OCI-LY3 (cell line): ENCODE data around the gene LRCH1.
A peak's percentile ranks its signal among the peaks of the same experiment; 100 is the strongest.

ENCODE experiments used
- H2AFZ ChIP-seq: fragments of 200-600, 300-600 bp; shearing (Covaris generic); 2 replicates; pipeline ENCODE4 v1.6.0; 2014; ENCODE audit warnings: antibody characterized with exemption, low read depth, low read length
- H3K27ac ChIP-seq: fragments of 200-600, 300-600 bp; sonication (generic); 2 replicates; pipeline ENCODE4 v1.5.1; 2014; ENCODE audit warnings: mild to moderate bottlenecking, low read length, moderate library complexity, mixed read lengths
- H3K27me3 ChIP-seq: fragments of 200-600, 300-600 bp; sonication (generic); 2 replicates; pipeline ENCODE4 v1.6.1; 2014; ENCODE audit warnings: low read depth, low read length, mixed read lengths
- H3K36me3 ChIP-seq: fragments of 200-600, 300-600 bp; sonication (generic); replicated peaks from 2 replicates; pipeline ENCODE3; 2014; ENCODE audit warnings: low read depth, low read length, mixed read lengths
- H3K4me1 ChIP-seq: fragments of 300-600, 200-600 bp; sonication (generic); 2 replicates; pipeline ENCODE4 v1.6.1; 2014; ENCODE audit warnings: low read length, mixed read lengths
- H3K4me2 ChIP-seq: fragments of 200-600, 300-600 bp; sonication (generic); 2 replicates; pipeline ENCODE4 v1.6.1; 2014; ENCODE audit warnings: low read length, mixed read lengths
- H3K4me3 ChIP-seq: fragments of 300-600, 200-600 bp; sonication (generic); 2 replicates; pipeline ENCODE4 v1.5.1; 2014; ENCODE audit warnings: antibody characterized with exemption, mild to moderate bottlenecking, low read length, moderate library complexity
- H3K79me2 ChIP-seq: fragments of 300-600, 200-600 bp; shearing (Covaris generic); 2 replicates; pipeline ENCODE4 v1.6.1; 2014; ENCODE audit warnings: mild to moderate bottlenecking, low read length, mixed read lengths
- H3K9ac ChIP-seq: fragments of 300-600, 200-600 bp; shearing (Covaris generic); 2 replicates; pipeline ENCODE4 v1.6.0; 2014; ENCODE audit warnings: mild to moderate bottlenecking, low read length, moderate library complexity
- H3K9me3 ChIP-seq: fragments of 200-600, 300-600 bp; shearing (Covaris generic); 2 replicates; pipeline ENCODE4 v1.6.1; 2014; ENCODE audit warnings: low read length, mixed read lengths; ENCODE audit not compliant: insufficient read depth
- H4K20me1 ChIP-seq: fragments of 200-600, 300-600 bp; sonication (generic); 2 replicates; pipeline ENCODE4 v1.6.1; 2016; ENCODE audit warnings: low read length, mixed read lengths; ENCODE audit not compliant: insufficient read depth
- CTCF ChIP-seq: fragments of 200-600, 300-600 bp; sonication (generic); IDR thresholded peaks from 2 replicates; pipeline ENCODE4 v1.5.1; 2014; ENCODE audit warnings: antibody characterized with exemption, low read length, low read depth
- EZH2phosphoT487 ChIP-seq: fragments of 200-600 bp; shearing (Covaris generic); IDR thresholded peaks from 2 replicates; pipeline ENCODE4 v1.6.1; 2018; ENCODE audit warnings: antibody characterized with exemption, mixed run types, low read depth

LRCH1 gene

GRCh38 chr13:46638262-46638661 is 85.3 kb downstream of the LRCH1 start:
- peaks cover 71% of the 10 kb centered on the region for H4K20me1 ChIP-seq
- H3K36me3 ChIP-seq = no peaks in the 10 kb centered on the region
- peak overlapping the region; percentile 91 for H3K4me2 ChIP-seq
- H3K9ac ChIP-seq = no peak overlapping the region
- no peak overlapping the region for H2AFZ ChIP-seq
- H3K4me1 ChIP-seq = peaks cover 35% of the 10 kb centered on the region
- no peaks in the 10 kb centered on the region for H3K27me3 ChIP-seq
- peaks cover 87% of the 10 kb centered on the region for H3K79me2 ChIP-seq
- H3K9me3 ChIP-seq = no peaks in the 10 kb centered on the region
- no peak overlapping the region for H3K4me3 ChIP-seq
- H3K27ac ChIP-seq = no peak overlapping the region
- TF ChIP-seq CTCF = no peak
- no peak for TF ChIP-seq EZH2phosphoT487

GRCh38 chr13:46639033-46639981 is 86.3 kb downstream of the LRCH1 start:
- Histone ChIP-seq H3K4me1 (peaks cover 38% of the 10 kb centered on the region), H3K36me3 (no peaks in the 10 kb centered on the region), H3K27ac (peak overlapping the region; percentile 79), H3K9ac (peak overlapping the region; percentile 51), H3K4me3 (peak overlapping the region; percentile 67), H3K27me3 (no peaks in the 10 kb centered on the region), H2AFZ (no peak overlapping the region), H3K9me3 (no peaks in the 10 kb centered on the region), H3K4me2 (peak overlapping the region; percentile 91), H3K79me2 (peaks cover 89% of the 10 kb centered on the region), H4K20me1 (peaks cover 79% of the 10 kb centered on the region)
- TF ChIP-seq EZH2phosphoT487 (no peak), CTCF (no peak)

GRCh38 chr13:46640843-46641242 is 87.9 kb downstream of the LRCH1 start:
- no peak overlapping the region for H3K27ac ChIP-seq
- TF ChIP-seq EZH2phosphoT487 = no peak
- TF ChIP-seq CTCF = no peak
- no peaks in the 10 kb centered on the region for H3K9me3 ChIP-seq
- peaks cover 42% of the 10 kb centered on the region for H3K4me1 ChIP-seq
- peaks cover 73% of the 10 kb centered on the region for H4K20me1 ChIP-seq
- no peaks in the 10 kb centered on the region for H3K36me3 ChIP-seq
- no peak overlapping the region for H3K9ac ChIP-seq
- no peaks in the 10 kb centered on the region for H3K27me3 ChIP-seq
- H3K4me2 ChIP-seq = no peak overlapping the region
- H3K4me3 ChIP-seq = no peak overlapping the region
- peaks cover 95% of the 10 kb centered on the region for H3K79me2 ChIP-seq
- H2AFZ ChIP-seq = no peak overlapping the region

GRCh38 chr13:46641274-46642081 is 88.5 kb downstream of the LRCH1 start:
- Histone ChIP-seq H4K20me1 (peaks cover 69% of the 10 kb centered on the region), H3K27me3 (no peaks in the 10 kb centered on the region), H2AFZ (no peak overlapping the region), H3K9me3 (no peaks in the 10 kb centered on the region), H3K9ac (no peak overlapping the region), H3K79me2 (peaks cover 98% of the 10 kb centered on the region), H3K4me2 (no peak overlapping the region), H3K36me3 (no peaks in the 10 kb centered on the region), H3K4me3 (no peak overlapping the region), H3K4me1 (peaks cover 43% of the 10 kb centered on the region), H3K27ac (no peak overlapping the region)
- TF ChIP-seq CTCF = no peak
